ENCODE results near the gene PALS2. TPM values are rescaled to one million over a fixed set of nuclear protein-coding genes. Genes with fewer than 3 reads are reported as not detected.
A peak's percentile ranks its signal among the peaks of the same experiment; 100 is the strongest.

Gene PALS2
- total RNA-seq, 1 experiment from 2014 or later, result 70.5 TPM

- intact Hi-C loops (cut with micrococcal nuclease; ENCODE audit: unreplicated experiment), result no loop called here
- no peaks in the 10 kb centered on the region for H3K27me3 Mint-ChIP-seq (ENCODE audit: unreplicated experiment)
- CTCF ChIA-PET, result interaction anchor here (1.1 kb wide), 1 partner anchor 7 kb away, joined by 9 read pairs; no protein-coding TSS in a partner anchor
- no peaks in the 10 kb centered on the region for H3K36me3 Mint-ChIP-seq (ENCODE audit: insufficient read depth, unreplicated experiment)
- no peak overlapping the region for H3K27ac Mint-ChIP-seq (ENCODE audit: unreplicated experiment)
- peaks cover 50% of the 10 kb centered on the region for H3K4me1 Mint-ChIP-seq (ENCODE audit: low read depth, unreplicated experiment)
- no TSS peak for BruUV-seq (replicated peaks)
- no peak for DNase-seq
- no peak overlapping the region for H3K4me3 Mint-ChIP-seq (ENCODE audit: low read depth, unreplicated experiment)
- no peaks in the 10 kb centered on the region for H3K9me3 Mint-ChIP-seq (ENCODE audit: low read depth, unreplicated experiment)
- TF ChIP-seq CTCF (IDR thresholded peaks at IDR 0.05; ENCODE audit: unreplicated experiment), result no peak
Measured at GRCh38 chr7:24582166-24582565, 8.9 kb downstream of the PALS2 start.

- peak; percentile 77 for TF ChIP-seq CTCF (IDR thresholded peaks at IDR 0.05; ENCODE audit: unreplicated experiment)
- Mint-ChIP-seq H3K4me3 (ENCODE audit: low read depth, unreplicated experiment) (no peak overlapping the region), H3K4me1 (ENCODE audit: low read depth, unreplicated experiment) (peaks cover 28% of the 10 kb centered on the region), H3K9me3 (ENCODE audit: low read depth, unreplicated experiment) (no peaks in the 10 kb centered on the region), H3K27ac (ENCODE audit: unreplicated experiment) (no peak overlapping the region), H3K36me3 (ENCODE audit: insufficient read depth, unreplicated experiment) (no peaks in the 10 kb centered on the region), H3K27me3 (ENCODE audit: unreplicated experiment) (no peaks in the 10 kb centered on the region)
- intact Hi-C loops (cut with micrococcal nuclease; ENCODE audit: unreplicated experiment), result loop anchor here (1.0 to 5.0 kb wide), 3 partner anchors 186 to 649 kb away; no protein-coding TSS in a partner anchor
- peak; percentile 66 for DNase-seq
- BruUV-seq (replicated peaks), result no TSS peak
- CTCF ChIA-PET, result interaction anchor here (1.0 to 1.7 kb wide), 2 partner anchors 11 to 298 kb away, joined by 3 to 4 read pairs; no protein-coding TSS in a partner anchor
Measured at GRCh38 chr7:24587853-24588252, 14.6 kb downstream of the PALS2 start.

- Mint-ChIP-seq H3K4me3 (ENCODE audit: low read depth, unreplicated experiment) (no peak overlapping the region), H3K27me3 (ENCODE audit: unreplicated experiment) (no peaks in the 10 kb centered on the region)
- CTCF ChIA-PET, result no interaction called here
Measured at GRCh38 chr7:24591152-24591551, 17.9 kb downstream of the PALS2 start.

GRCh38 chr7:24595671-24596418 is 22.6 kb downstream of the PALS2 start:
- peaks cover 2% of the 10 kb centered on the region for H3K4me1 Mint-ChIP-seq (ENCODE audit: low read depth, unreplicated experiment)
- H3K4me3 Mint-ChIP-seq (ENCODE audit: low read depth, unreplicated experiment), result no peak overlapping the region
- no peak for TF ChIP-seq CTCF (IDR thresholded peaks at IDR 0.05; ENCODE audit: unreplicated experiment)
- intact Hi-C loops (cut with micrococcal nuclease; ENCODE audit: unreplicated experiment), result no loop called here
- H3K27me3 Mint-ChIP-seq (ENCODE audit: unreplicated experiment), result no peaks in the 10 kb centered on the region
- BruUV-seq (replicated peaks), result no TSS peak
- CTCF ChIA-PET, result no interaction called here
- H3K27ac Mint-ChIP-seq (ENCODE audit: unreplicated experiment), result no peak overlapping the region
- no peak for DNase-seq
- H3K9me3 Mint-ChIP-seq (ENCODE audit: low read depth, unreplicated experiment), result no peaks in the 10 kb centered on the region
- no peaks in the 10 kb centered on the region for H3K36me3 Mint-ChIP-seq (ENCODE audit: insufficient read depth, unreplicated experiment)

More at GRCh38 chr7:24591152-24591551, 17.9 kb downstream of the PALS2 start:
- BruUV-seq (replicated peaks), result no TSS peak
- no peak for DNase-seq
- Mint-ChIP-seq H3K4me1 (ENCODE audit: low read depth, unreplicated experiment) (peaks cover 23% of the 10 kb centered on the region), H3K27ac (ENCODE audit: unreplicated experiment) (no peak overlapping the region), H3K9me3 (ENCODE audit: low read depth, unreplicated experiment) (no peaks in the 10 kb centered on the region), H3K36me3 (ENCODE audit: insufficient read depth, unreplicated experiment) (no peaks in the 10 kb centered on the region)
- intact Hi-C loops (cut with micrococcal nuclease; ENCODE audit: unreplicated experiment), result no loop called here
- no peak for TF ChIP-seq CTCF (IDR thresholded peaks at IDR 0.05; ENCODE audit: unreplicated experiment)
